Mesodermal cell (in vitro differentiated cells): ENCODE data around the gene PRR15L. TPM values are rescaled to one million over a fixed set of nuclear protein-coding genes. Genes with fewer than 3 reads are reported as not detected.
"Not testable (repeated sequence)": the region's sequence is repeated elsewhere in the genome, so short reads cannot be mapped to it uniquely, and the experiment has no call there.

Experiments
- H3K27ac ChIP-seq: 2 replicates; pipeline ENCODE4 v1.7.0; 2013; ENCODE audit warnings: mild to moderate bottlenecking, low read depth, low read length, moderate library complexity; ENCODE audit not compliant: severe bottlenecking
- H3K36me3 ChIP-seq: 2 replicates; pipeline ENCODE4 v1.7.1; 2013; ENCODE audit warnings: mild to moderate bottlenecking, low read length, moderate library complexity; ENCODE audit not compliant: control insufficient read depth, insufficient read depth
- H3K4me1 ChIP-seq: one replicate; pipeline ENCODE4 v1.7.1; 2013; ENCODE audit warnings: mild to moderate bottlenecking, low read length; ENCODE audit not compliant: insufficient read depth, control insufficient read depth, poor library complexity, severe bottlenecking
- H3K4me3 ChIP-seq: 2 replicates; pipeline ENCODE4 v1.7.0; 2013; ENCODE audit warnings: low read length, control low read depth, mild to moderate bottlenecking; ENCODE audit not compliant: insufficient read depth, poor library complexity, severe bottlenecking; ENCODE audit errors: extremely low read depth
- H3K9me3 ChIP-seq: 2 replicates; pipeline ENCODE4 v1.7.1; 2013; ENCODE audit warnings: mild to moderate bottlenecking, low read length, moderate library complexity; ENCODE audit not compliant: control insufficient read depth
- WGBS, 2 experiments: methylation state at CpG; one replicate each; pipeline ENCODE4 v1.1.5; 2013; ENCODE audit warnings: missing lambda C conversion rate in 2 of 2; ENCODE audit not compliant: insufficient coverage in 2 of 2; 5-methylcytosine and 5-hydroxymethylcytosine counted together
- polyA plus RNA-seq, 2 experiments: library from polyadenylated mRNA; stranded (reverse); fragments of 50-300 nt; gene quantifications; one replicate each; pipeline ENCODE4 v1.2.3, GENCODE V29; 2013

The PRR15L gene, protein sequence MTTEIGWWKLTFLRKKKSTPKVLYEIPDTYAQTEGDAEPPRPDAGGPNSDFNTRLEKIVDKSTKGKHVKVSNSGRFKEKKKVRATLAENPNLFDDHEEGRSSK
- polyA plus RNA-seq (2013, experiment 1 of 2), result not detected
- polyA plus RNA-seq (2013, experiment 2 of 2), result not detected

DNA sequence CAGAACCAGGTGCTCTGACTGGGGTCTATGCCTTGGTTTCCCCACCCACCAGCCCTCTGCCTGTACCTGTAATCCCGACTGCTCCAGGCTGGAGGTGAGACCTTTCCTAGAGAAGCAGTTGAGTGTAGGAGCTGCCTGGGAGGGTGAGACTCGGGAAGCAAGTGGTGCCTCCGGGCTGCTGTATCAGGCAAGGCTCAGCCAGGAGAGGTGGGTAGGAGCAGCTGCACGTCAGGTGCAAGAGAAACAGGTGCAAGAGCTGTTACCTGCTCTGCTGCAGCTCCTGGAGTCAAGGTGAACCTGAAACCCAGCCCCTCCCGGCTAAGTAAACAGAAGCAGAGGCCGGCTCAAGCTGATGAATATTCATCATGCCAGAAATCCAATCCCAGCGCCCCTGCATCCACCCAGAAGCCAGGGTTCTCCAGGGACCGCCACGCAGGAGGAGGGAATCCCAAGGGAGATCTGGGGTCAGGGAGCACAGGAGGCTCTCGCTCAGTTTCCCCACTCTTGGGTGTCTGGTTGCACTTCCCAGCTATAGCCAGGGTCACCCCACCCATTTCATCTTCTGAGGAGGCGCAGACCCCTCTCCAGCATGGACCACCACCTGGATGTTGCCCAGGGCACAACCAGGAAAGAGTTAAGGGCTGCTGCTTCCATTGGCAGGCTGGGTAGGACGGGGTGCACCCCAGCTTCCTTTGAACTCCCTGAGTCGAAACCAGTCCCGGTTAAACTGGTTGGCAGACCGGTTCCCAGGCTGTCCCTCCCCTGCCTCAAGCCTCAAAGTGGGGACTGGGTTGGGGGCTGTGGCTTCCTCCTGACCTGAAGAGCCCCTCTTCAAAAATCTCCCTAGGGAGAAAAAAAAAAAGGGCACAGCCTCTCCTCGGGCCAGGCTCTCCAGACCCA lies at the start of gene PRR15L:
PRR15L (minus strand) TSS at position 293 of the 900 bp plus-strand sequence. CDS start 4,649 bp downstream, outside the sequence.
- Histone ChIP-seq H3K9me3 (no peaks in the 10 kb centered on the region), H3K4me3 (no peak within 1 kb of the TSS), H3K27ac (no peak within 1 kb of the TSS), H3K4me1 (no peaks in the 10 kb centered on the region), H3K36me3 (no peaks in the 10 kb centered on the region)
- 59 to 69% methylated on average over 10 to 12 of the region's 16 CpGs for WGBS, 2 experiments

DNA sequence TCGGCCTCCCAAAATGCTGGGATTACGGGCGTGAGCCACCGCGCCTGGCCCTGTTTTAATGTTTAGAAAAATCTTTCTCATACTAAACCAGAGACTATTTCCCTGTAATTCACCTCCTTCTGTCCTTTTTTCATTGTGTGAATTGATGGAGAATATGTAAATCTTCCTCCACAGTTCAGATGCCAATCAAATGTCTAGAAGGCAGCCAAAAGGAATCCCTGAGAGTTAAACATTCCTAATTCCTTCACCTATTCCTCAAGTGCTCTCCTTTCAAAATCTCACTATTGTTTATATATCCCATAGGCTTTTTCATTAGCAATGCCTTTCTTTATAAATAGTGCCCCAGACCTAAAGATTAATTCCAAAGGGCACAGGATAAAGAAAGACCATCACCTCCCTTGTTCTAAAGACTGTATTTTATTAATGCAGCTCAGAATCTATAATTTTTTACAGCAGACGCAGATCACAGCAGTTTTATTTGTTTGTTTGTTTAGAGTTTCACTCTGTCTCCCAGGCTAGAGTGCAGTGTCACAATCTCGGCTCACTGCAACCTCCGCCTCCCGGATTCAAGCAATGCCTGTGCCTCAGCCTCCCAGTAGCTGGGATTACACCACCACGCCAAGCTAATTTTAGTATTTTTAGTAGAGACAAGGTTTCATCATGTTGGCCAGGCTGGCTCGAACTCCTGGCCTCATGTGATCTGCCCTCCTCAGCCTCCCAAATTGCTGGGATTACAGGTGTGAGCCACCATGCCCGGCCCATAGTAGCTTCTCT lies 49.4 kb upstream of the PRR15L start:
- WGBS, 2 experiments, result 93 to 98% methylated on average over 6 to 7 of the region's 12 CpGs
- peaks cover 46% of the 10 kb centered on the region for H3K4me1 ChIP-seq
- H3K4me3 ChIP-seq, result no peak overlapping the region
- no peaks in the 10 kb centered on the region for H3K9me3 ChIP-seq
- no peak overlapping the region for H3K27ac ChIP-seq
- no peaks in the 10 kb centered on the region for H3K36me3 ChIP-seq

DNA sequence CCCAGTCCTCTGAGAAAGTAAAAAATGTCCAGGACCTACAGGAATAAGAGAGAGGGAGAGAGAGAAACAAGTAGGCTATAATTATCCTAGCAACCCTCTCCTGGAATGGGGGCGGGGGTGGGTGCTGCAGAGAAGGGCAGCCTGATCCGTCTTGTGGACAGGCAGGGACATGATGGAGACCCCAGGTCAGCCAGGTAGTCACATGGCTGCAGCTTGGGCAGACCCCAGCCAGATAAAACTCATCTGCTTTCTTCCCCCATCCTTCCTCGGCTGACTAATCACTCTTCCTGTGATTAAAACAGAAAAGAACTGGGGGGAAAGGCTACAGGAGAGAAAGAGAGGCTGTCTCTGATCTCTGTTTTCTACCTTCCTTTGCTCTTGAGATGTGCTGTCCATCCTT lies 47.3 kb upstream of the PRR15L start:
- WGBS, 2 experiments, result 33 to 60% methylated on average over 1 of the region's 3 CpGs
- Histone ChIP-seq H3K4me3 (no peak overlapping the region), H3K4me1 (peaks cover 45% of the 10 kb centered on the region), H3K27ac (peak overlapping the region; percentile 99), H3K36me3 (no peaks in the 10 kb centered on the region), H3K9me3 (no peaks in the 10 kb centered on the region)

DNA sequence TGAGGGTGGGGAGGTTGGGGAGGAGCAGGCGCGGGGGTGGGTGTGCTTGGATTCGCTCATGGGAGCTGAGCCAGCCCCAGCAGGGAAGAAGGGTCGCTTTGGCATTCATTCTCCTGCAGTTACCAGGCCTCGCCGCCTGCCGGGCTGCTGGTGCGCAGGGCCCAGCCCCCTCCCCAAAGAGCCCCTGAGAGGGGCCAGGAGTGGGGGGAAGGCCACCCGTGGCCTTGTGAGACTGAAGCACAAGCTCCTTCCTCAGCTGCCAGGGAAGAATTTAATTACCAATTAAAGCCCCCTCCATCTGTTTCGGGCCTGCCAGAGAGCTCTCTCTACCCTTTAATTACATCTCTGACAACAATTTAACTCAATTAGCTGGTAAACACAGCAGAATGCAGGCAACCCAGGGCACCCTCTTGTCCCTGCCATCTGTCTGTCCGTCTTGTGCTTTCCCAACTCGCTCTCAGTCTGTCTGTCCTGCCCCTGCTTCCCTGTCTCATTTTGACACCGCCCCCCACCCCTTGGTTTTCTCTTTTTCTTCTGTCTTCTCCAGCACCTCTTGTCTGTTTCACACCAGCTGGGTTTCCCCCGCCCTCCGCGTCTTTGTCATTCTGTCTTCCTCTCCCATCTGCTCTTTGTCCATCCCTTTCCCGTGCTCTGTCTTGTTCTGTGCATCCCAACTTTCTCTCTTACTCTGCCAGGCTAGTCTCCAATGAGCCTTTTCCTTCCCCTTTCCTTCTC lies 45.9 kb upstream of the PRR15L start:
- Histone ChIP-seq H3K9me3 (no peaks in the 10 kb centered on the region), H3K36me3 (no peaks in the 10 kb centered on the region), H3K4me1 (peaks cover 57% of the 10 kb centered on the region), H3K4me3 (no peak overlapping the region), H3K27ac (peak overlapping the region; percentile 99)
- WGBS, 2 experiments, result 8 to 13% methylated on average over 11 to 14 of the region's 17 CpGs

DNA sequence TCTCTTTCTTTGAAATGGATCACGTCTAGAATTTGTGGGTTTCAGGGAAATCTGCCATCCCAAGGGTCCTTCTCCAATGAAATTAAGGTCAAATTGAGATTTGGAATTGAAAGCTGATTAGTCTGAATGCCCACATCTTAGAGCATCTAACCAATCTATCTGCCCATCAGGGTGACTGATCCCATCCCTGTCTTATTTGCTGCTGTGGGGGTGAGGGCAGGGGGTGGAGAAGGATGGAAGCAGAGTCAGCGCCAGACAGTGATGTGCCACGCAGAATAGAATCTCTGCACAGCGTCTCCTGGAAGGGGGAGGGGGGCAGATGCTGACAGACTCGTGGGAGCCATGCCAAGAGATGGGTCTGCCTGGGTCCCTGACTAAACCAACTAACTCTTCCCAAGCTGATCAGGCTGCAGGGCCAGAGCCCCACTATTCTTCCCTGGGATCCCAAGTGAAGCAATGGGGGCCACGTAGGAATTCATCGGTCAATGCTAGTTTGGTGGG lies 45.3 kb upstream of the PRR15L start:
- Histone ChIP-seq H3K9me3 (no peaks in the 10 kb centered on the region), H3K4me3 (no peak overlapping the region), H3K27ac (peak overlapping the region; percentile 99), H3K36me3 (no peaks in the 10 kb centered on the region), H3K4me1 (peaks cover 57% of the 10 kb centered on the region)
- 3% methylated on average over 5 of the region's 7 CpGs; no CpG with 5 or more reads in 1 of the 2 experiments for WGBS, 2 experiments

DNA sequence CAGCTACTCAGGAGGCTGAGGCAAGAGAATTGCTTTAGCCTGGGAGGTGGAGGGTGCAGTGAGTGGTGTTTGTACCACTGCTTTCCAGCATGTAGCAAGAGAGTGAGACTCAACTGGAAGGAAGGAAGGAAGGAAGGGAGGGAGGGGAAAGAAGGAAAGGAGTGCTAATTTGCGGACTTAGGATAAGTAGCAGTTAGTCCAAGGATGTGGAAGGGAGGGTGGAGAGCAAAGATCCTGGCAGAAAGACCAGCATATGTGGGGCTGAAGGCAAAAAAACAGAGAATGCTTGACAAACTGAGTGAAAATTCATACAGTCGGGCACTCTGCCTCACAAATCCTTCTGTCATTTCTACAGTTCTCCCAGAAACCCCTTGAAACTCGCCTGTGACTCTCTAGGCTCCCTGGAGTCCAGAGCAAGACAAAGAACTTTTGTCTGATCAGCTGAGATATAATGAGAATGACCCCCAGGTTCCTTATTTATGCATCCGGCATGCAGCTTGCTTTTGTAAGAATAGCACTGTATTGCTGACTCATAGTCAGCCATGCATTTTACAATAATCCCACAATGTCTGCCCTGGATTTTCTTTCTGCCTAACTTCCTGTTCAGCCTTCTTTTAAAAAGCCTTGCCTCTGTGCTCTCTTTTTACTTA lies 44.7 kb upstream of the PRR15L start:
- peak overlapping the region; percentile 99 for H3K27ac ChIP-seq
- no peaks in the 10 kb centered on the region for H3K9me3 ChIP-seq
- H3K4me3 ChIP-seq, result no peak overlapping the region
- no peaks in the 10 kb centered on the region for H3K36me3 ChIP-seq
- 15 to 20% methylated on average over 3 to 4 of the region's 4 CpGs for WGBS, 2 experiments
- H3K4me1 ChIP-seq, result peaks cover 57% of the 10 kb centered on the region

DNA sequence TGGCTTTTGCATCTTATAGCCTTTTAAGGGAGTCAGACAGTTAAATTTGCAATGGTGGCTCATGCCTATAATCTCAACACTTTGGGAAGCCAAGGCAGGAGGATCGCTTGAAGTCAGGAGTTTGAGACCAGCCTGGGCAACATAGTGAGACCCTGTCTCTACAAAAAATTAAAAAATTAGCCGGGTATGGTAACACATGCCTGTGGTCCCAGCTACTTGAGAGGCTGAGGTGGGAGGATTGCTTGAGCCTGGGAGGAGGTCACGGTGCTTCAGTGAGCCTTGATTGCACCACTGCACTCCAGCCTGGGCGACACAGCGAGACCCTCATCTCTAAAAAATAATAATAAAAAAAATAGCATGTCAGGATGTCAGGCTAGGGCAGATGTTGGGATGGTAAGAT lies 44.0 kb upstream of the PRR15L start:
- peaks cover 57% of the 10 kb centered on the region for H3K4me1 ChIP-seq
- not testable (repeated sequence) for H3K4me3 ChIP-seq, H3K9me3 ChIP-seq, H3K36me3 ChIP-seq
- H3K27ac ChIP-seq, result peak overlapping the region; percentile 99
- WGBS, 2 experiments, result 89 to 92% methylated on average over 1 to 2 of the region's 5 CpGs

DNA sequence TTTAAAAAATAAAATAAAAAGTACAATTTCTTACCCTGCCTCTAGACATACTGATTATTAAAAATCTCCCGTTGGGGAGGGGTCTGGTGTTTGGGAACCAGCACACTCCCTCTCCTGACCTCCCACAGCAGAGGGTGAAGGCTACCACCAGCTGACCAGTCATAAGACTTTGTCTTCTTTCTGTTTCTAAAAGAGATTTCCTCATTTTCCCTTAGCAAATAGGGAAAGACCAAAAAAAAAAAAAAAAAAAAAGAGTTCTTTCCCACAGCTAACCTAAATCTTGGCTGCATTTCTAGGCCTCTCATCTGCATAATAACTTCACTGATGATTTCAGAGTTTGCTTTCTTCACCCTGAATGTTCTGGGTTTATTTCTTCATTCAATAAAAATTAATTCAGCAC lies 43.5 kb upstream of the PRR15L start:
- H3K4me3 ChIP-seq, result no peak overlapping the region
- no peaks in the 10 kb centered on the region for H3K9me3 ChIP-seq
- H3K36me3 ChIP-seq, result no peaks in the 10 kb centered on the region
- peaks cover 57% of the 10 kb centered on the region for H3K4me1 ChIP-seq
- peak overlapping the region; percentile 99 for H3K27ac ChIP-seq
- 100% methylated on average over 1 of the region's 1 CpG; no CpG with 5 or more reads in 1 of the 2 experiments for WGBS, 2 experiments

DNA sequence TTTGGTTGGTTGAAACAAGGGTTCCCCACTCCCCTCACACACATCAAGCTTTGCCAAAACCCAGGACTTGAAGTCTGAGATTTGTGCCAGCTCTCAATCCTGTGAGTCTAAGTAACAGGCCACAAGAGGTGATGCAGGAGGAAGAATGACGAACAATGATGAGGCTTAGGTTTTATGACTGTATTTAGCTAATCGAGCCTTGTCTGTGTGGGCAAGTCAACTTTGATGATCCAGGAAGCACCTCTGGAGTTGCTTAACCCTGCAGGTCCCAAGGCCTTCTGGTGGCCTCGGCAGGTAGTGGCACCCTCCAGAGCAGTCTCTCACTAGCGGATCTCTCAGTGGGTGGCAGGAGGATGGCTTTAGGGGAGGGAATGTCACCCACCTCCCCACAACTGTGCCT lies 41.9 kb upstream of the PRR15L start:
- H3K4me1 ChIP-seq, result peaks cover 53% of the 10 kb centered on the region

More for the DNA sequence above, 41.9 kb upstream of the PRR15L start:
- no peak overlapping the region for H3K4me3 ChIP-seq
- no peaks in the 10 kb centered on the region for H3K9me3 ChIP-seq
- peak overlapping the region; percentile 10 for H3K27ac ChIP-seq
- H3K36me3 ChIP-seq, result no peaks in the 10 kb centered on the region
- WGBS, 2 experiments, result 85 to 87% methylated on average over 2 to 3 of the region's 4 CpGs
